ACC112 (cell line): ENCODE data around the gene FOXP4.

ENCODE experiments used
- H2AFZ ChIP-seq: fragments of 200-600 bp; sonication (generic); one replicate; pipeline ENCODE4 v1.6.0; 2017; ENCODE audit warnings: antibody characterized with exemption, low read length; ENCODE audit not compliant: unreplicated experiment
- H3K27ac ChIP-seq: fragments of 200-600 bp; sonication (generic); 2 replicates; pipeline ENCODE4 v1.5.1; 2014; ENCODE audit warnings: low read depth, mild to moderate bottlenecking, antibody characterized with exemption, low read length, moderate library complexity
- H3K27me3 ChIP-seq: fragments of 200-600 bp; sonication (generic); 2 replicates; pipeline ENCODE4 v1.6.1; 2014; ENCODE audit warnings: mild to moderate bottlenecking, antibody characterized with exemption, low read length, moderate library complexity, mixed read lengths; ENCODE audit not compliant: insufficient read depth
- H3K36me3 ChIP-seq: fragments of 200-600 bp; sonication (generic); 2 replicates; pipeline ENCODE4 v1.6.1; 2016; ENCODE audit warnings: mild to moderate bottlenecking, antibody characterized with exemption, low read length, moderate library complexity, mixed read lengths; ENCODE audit not compliant: insufficient read depth
- H3K4me1 ChIP-seq: fragments of 200-600 bp; sonication (generic); one replicate; pipeline ENCODE4 v1.6.1; 2016; ENCODE audit warnings: low read length, mixed read lengths; ENCODE audit not compliant: insufficient read depth, unreplicated experiment, control insufficient read depth
- H3K4me3 ChIP-seq: fragments of 200-600 bp; sonication (generic); 2 replicates; pipeline ENCODE4 v1.5.1; 2014; ENCODE audit warnings: mild to moderate bottlenecking, low read depth, low read length
- H3K79me2 ChIP-seq: fragments of 200-600 bp; sonication (generic); one replicate; pipeline ENCODE4 v1.6.0; 2016; ENCODE audit warnings: low read length; ENCODE audit not compliant: control insufficient read depth, unreplicated experiment, insufficient read depth

Gene FOXP4

GRCh38 chr6:41564448-41565142, 18.4 kb downstream of the FOXP4 start:
- Histone ChIP-seq H3K27me3 (no peaks in the 10 kb centered on the region), H3K4me3 (no peak overlapping the region), H2AFZ (no peak overlapping the region), H3K4me1 (no peaks in the 10 kb centered on the region), H3K36me3 (peaks cover 5% of the 10 kb centered on the region; the same call in 1 of the 2 replicates), H3K27ac (no peak overlapping the region), H3K79me2 (peaks cover 3% of the 10 kb centered on the region)

GRCh38 chr6:41565701-41566100, 19.5 kb downstream of the FOXP4 start:
- no peak overlapping the region for H2AFZ ChIP-seq
- H3K79me2 ChIP-seq = peaks cover 3% of the 10 kb centered on the region
- no peak overlapping the region for H3K27ac ChIP-seq
- no peaks in the 10 kb centered on the region for H3K27me3 ChIP-seq
- peaks cover 5% of the 10 kb centered on the region; the same call in 1 of the 2 replicates for H3K36me3 ChIP-seq
- H3K4me3 ChIP-seq = no peak overlapping the region
- no peaks in the 10 kb centered on the region for H3K4me1 ChIP-seq

GRCh38 chr6:41566961-41567360, 20.8 kb downstream of the FOXP4 start:
- Histone ChIP-seq H3K79me2 (peaks cover 3% of the 10 kb centered on the region), H2AFZ (no peak overlapping the region), H3K4me3 (no peak overlapping the region), H3K4me1 (peaks cover 8% of the 10 kb centered on the region), H3K27ac (no peak overlapping the region), H3K36me3 (peaks cover 5% of the 10 kb centered on the region; the same call in 1 of the 2 replicates), H3K27me3 (no peaks in the 10 kb centered on the region)

GRCh38 chr6:41567684-41568083, 21.5 kb downstream of the FOXP4 start:
- peaks cover 8% of the 10 kb centered on the region for H3K4me1 ChIP-seq
- H3K79me2 ChIP-seq = no peaks in the 10 kb centered on the region
- H3K36me3 ChIP-seq = peaks cover 5% of the 10 kb centered on the region; the same call in 1 of the 2 replicates
- no peak overlapping the region for H2AFZ ChIP-seq
- H3K27ac ChIP-seq = no peak overlapping the region
- no peak overlapping the region for H3K4me3 ChIP-seq
- no peaks in the 10 kb centered on the region for H3K27me3 ChIP-seq

GRCh38 chr6:41568202-41568584, 22.0 kb downstream of the FOXP4 start:
- no peaks in the 10 kb centered on the region for H3K79me2 ChIP-seq
- peaks cover 5% of the 10 kb centered on the region; the same call in 1 of the 2 replicates for H3K36me3 ChIP-seq
- H3K4me3 ChIP-seq = no peak overlapping the region
- peaks cover 8% of the 10 kb centered on the region for H3K4me1 ChIP-seq
- H3K27ac ChIP-seq = no peak overlapping the region
- H2AFZ ChIP-seq = no peak overlapping the region
- H3K27me3 ChIP-seq = no peaks in the 10 kb centered on the region

GRCh38 chr6:41568585-41569384, 22.6 kb downstream of the FOXP4 start:
- Histone ChIP-seq H3K27ac (no peak overlapping the region), H2AFZ (no peak overlapping the region)

GRCh38 chr6:41570259-41570615, 24.1 kb downstream of the FOXP4 start:
- Histone ChIP-seq H3K4me3 (no peak overlapping the region), H3K79me2 (no peaks in the 10 kb centered on the region), H3K27me3 (no peaks in the 10 kb centered on the region), H3K4me1 (peaks cover 8% of the 10 kb centered on the region), H3K36me3 (peaks cover 5% of the 10 kb centered on the region; the same call in 1 of the 2 replicates), H2AFZ (no peak overlapping the region), H3K27ac (no peak overlapping the region)

More at GRCh38 chr6:41568585-41569384, 22.6 kb downstream of the FOXP4 start:
- H3K27me3 ChIP-seq = no peaks in the 10 kb centered on the region
- H3K36me3 ChIP-seq = peaks cover 5% of the 10 kb centered on the region; the same call in 1 of the 2 replicates
- no peak overlapping the region for H3K4me3 ChIP-seq
- no peaks in the 10 kb centered on the region for H3K79me2 ChIP-seq
- H3K4me1 ChIP-seq = peaks cover 8% of the 10 kb centered on the region

GRCh38 chr6:41571021-41571780, 25.0 kb downstream of the FOXP4 start:
- H3K27ac ChIP-seq = no peak overlapping the region

GRCh38 chr6:41572613-41573012, 26.4 kb downstream of the FOXP4 start:
- Histone ChIP-seq H3K4me3 (no peak overlapping the region), H3K79me2 (no peaks in the 10 kb centered on the region), H2AFZ (no peak overlapping the region), H3K36me3 (no peaks in the 10 kb centered on the region), H3K27me3 (no peaks in the 10 kb centered on the region), H3K27ac (no peak overlapping the region), H3K4me1 (peaks cover 10% of the 10 kb centered on the region)

More at GRCh38 chr6:41571021-41571780, 25.0 kb downstream of the FOXP4 start:
- H3K4me3 ChIP-seq = no peak overlapping the region
- H3K79me2 ChIP-seq = no peaks in the 10 kb centered on the region
- H3K4me1 ChIP-seq = peaks cover 8% of the 10 kb centered on the region
- peaks cover 5% of the 10 kb centered on the region; the same call in 1 of the 2 replicates for H3K36me3 ChIP-seq
- H3K27me3 ChIP-seq = no peaks in the 10 kb centered on the region
- H2AFZ ChIP-seq = no peak overlapping the region

GRCh38 chr6:41573276-41573675, 27.1 kb downstream of the FOXP4 start:
- no peaks in the 10 kb centered on the region for H3K27me3 ChIP-seq
- H3K4me1 ChIP-seq = peaks cover 17% of the 10 kb centered on the region
- H3K79me2 ChIP-seq = no peaks in the 10 kb centered on the region
- no peak overlapping the region for H3K4me3 ChIP-seq
- no peak overlapping the region for H3K27ac ChIP-seq
- no peak overlapping the region for H2AFZ ChIP-seq
- no peaks in the 10 kb centered on the region for H3K36me3 ChIP-seq
